Omental fat pad (tissue), 4 donors: Measurements from ENCODE around the gene HGS. TPM values are rescaled to one million over a fixed set of nuclear protein-coding genes. Genes with fewer than 3 reads are reported as not detected.
A peak's percentile ranks its signal among the peaks of the same experiment; 100 is the strongest.

Source experiments
- ATAC-seq: fragments of 150-250 bp; one replicate; pipeline ENCODE4 v1.9.1; 2016; ENCODE audit warnings: mild to moderate bottlenecking, moderate library complexity; ENCODE audit not compliant: low FRiP score
- DNase-seq: peaks from one replicate; pipeline ENCODE4 v3.0.0-alpha.2; 2019; ENCODE audit warnings: low spot score
- total RNA-seq, 4 donors: library from RNA; depleted of rRNA; stranded (reverse); fragments of >200 nt; gene quantifications; one replicate each; pipeline ENCODE4 v1.1.0, GENCODE V29; 2016
- TF ChIP-seq, protein P1 (sequence below), 3 donors: fragments of 450-650 bp; IDR thresholded peaks; one replicate each; pipeline ENCODE4 v1.5.1; 2016 to 2017; ENCODE audit warnings: antibody characterized with exemption in 3 of 3, mild to moderate bottlenecking in 3 of 3, moderate library complexity in 2 of 3

Gene HGS
- total RNA-seq, 4 donors from 2014 or later: 54.0 to 117 (median 66.9) TPM

DNA sequence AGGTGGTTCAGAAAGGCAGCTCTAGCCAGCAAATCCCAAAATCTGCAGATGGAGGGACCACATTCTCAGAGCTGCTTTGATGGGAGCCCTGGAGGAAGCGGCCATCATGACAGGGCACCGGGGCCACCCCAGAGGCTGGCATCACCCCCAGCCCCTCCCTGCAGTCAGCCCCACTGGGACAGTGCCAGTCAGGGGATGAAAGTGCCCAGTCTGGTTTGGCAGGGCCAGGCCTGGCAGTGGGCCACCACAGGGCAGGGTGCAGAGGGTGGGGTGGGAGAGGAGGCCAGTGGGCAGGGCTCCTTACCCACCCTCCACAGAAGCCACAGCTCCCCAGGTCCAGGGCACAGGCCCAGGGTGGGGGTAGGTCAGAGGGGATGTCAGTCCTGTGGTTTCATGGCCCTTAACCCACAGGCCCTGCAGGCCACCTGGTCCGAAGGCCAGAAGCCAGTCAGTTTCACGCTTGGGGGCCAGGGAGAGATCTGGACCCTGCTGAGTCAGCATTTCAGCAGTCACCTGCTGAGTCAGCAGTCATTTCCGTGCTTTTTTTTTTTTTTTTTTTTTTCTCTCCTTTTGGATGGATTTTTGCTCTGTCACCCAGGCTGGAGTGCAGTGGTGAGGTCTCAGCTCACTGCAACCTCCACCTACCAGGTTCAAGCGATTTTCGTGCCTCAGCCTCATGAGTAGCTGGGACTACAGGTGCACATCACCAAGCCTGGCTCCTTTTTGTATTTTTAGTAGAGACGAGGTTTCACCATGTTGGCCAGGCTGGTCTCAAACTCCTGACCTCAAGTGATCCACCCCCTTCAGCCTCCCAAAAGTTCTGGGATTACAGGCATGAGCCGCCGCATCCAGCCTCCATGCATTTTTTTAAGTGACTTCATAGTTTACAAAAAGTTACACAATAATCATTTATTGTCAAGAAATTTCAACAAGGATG lies 38.6 kb downstream of the HGS start:
- TF ChIP-seq, protein P1, sequence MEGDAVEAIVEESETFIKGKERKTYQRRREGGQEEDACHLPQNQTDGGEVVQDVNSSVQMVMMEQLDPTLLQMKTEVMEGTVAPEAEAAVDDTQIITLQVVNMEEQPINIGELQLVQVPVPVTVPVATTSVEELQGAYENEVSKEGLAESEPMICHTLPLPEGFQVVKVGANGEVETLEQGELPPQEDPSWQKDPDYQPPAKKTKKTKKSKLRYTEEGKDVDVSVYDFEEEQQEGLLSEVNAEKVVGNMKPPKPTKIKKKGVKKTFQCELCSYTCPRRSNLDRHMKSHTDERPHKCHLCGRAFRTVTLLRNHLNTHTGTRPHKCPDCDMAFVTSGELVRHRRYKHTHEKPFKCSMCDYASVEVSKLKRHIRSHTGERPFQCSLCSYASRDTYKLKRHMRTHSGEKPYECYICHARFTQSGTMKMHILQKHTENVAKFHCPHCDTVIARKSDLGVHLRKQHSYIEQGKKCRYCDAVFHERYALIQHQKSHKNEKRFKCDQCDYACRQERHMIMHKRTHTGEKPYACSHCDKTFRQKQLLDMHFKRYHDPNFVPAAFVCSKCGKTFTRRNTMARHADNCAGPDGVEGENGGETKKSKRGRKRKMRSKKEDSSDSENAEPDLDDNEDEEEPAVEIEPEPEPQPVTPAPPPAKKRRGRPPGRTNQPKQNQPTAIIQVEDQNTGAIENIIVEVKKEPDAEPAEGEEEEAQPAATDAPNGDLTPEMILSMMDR (IDR thresholded peaks at IDR 0.05): no peak
- ATAC-seq: no peak
- no peak for DNase-seq

- ATAC-seq (no peak), DNase-seq (no peak)
- TF ChIP-seq, protein P1 (IDR thresholded peaks at IDR 0.05): no peak
Observed at GRCh38 chr17:81723651-81724209, 39.9 kb downstream of the HGS start.

DNA sequence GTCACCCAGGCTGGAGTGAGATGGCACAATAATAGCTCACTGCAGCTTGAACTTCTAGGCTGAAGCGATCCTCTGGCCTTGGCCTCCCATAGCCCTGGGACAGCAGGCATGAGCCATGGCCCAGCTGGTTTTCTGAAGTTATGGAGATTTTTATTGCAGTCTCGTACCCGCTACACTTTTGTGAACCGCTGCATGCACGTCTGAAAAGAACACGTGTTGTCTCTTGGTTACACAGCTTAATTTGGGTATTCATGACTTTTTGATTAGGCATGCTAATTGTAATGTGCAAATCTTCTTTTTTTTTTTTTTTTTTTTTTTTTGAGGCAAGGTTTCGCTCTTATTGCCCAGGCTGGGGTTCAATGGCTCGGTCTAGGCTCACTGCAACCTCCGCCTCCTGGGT lies 41.6 kb downstream of the HGS start:
- TF ChIP-seq, protein P1 (IDR thresholded peaks at IDR 0.05): no peak
- DNase-seq (no peak), ATAC-seq (no peak)

DNA sequence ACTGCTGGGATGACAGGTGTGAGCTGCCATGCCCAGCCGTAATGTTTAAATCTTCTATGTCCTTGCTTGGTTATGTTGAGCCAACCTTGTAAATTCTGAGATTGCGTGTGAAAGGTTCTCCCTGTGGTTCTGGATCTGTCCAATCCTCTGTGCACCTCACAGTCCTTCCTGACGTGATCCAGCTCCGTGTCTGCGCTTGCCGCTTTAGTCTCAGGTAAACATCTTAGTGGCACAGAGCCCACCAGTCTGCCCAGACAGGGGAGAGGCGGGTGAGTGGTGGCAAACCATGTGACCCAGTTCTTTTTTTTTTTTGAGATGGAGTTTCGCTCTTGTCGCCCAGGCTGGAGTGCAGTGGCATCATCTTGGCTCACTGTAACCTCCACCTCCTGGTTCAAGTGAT lies 42.2 kb downstream of the HGS start:
- TF ChIP-seq, protein P1 (IDR thresholded peaks at IDR 0.05): no peak
- ATAC-seq: no peak
- DNase-seq: no peak

DNA sequence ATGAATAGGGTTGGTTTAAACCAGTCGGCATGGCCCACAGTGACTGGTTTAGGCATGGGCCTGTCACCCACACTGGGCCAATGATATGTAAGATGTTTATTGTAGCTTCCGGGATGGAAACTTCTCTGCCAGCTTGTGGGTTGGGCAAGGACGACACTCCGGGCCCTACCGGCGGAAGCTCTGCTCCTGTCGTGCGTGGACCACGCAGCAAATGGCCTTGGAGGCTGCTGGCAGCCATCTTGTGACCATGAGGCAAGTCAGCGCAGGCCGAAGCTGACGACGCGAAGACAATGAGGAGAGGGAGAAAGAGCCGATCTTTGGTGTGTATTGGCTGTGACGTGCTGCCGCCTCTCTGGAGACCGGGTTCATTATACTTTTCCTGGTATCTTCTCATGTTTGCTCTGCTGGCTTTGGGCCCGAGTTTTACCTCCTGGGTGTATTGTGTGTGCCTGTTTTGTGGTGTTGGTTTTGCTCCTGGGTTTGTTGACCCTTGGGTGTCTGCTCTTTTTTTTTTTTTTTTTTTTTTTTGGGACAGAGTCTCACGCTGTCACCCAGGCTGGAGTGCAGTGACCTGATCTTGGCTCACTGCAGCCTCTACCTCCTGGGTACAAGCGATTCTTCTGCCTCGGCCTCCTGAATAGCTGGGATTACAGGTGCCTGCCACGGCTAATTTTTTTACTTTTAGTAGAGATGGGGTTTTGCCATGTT lies 43.7 kb downstream of the HGS start:
- TF ChIP-seq, protein P1 (IDR thresholded peaks at IDR 0.05): no peak
- ATAC-seq (no peak), DNase-seq (no peak)

DNA sequence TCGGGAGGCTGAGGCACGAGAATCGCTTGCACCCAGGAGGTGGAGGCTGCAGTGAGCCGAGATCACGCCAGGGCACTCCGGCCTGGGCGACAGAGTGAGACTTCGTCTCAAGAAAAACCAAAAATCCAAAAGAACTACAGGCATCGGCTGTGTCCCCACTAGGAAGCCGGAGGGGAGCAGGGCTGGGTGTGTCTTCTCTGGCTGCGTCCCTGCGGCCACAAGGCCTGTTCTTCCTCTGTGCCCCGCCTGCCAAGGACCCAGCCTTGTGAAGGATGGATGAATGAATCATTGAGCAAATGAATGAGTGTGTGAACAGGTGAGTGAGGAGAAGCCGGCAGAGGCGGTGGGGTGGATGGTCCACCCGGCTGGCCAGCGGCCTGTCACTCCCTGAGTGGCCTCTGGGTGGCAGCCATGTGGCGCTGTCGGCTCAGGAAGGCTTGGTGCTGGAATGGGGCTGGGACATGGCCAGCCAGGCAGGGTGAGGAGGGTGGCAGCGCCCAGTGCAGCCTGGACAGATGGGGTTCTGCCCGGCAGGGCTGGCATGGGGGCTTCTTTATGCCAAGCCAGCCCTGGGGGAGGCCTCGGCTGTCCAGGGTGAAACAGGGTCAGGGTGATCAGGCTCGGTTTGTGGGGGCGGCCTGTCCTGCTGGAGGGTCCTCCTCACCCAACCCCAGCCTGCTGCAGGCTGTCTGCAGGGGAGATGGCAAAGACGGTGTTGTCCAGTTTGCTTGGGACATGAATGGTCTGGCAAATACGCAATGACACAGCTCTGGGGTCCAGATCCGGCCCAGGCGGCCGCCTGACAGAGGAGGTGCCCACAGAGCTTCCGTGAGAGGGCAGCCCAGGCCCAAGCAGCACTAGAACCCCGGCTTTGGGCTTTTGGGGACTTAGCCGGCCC lies 49.9 kb downstream of the HGS start:
- peak; percentile 49 for DNase-seq
- TF ChIP-seq, protein P1 (IDR thresholded peaks at IDR 0.05): peak in 1 of 3 donors; percentile 79
- peak; percentile 82 for ATAC-seq
